HEK293T (cell line): ENCODE results near the gene GALM.

Source experiments
- ELF4 ChIP-seq: fragments of 450-650 bp; IDR thresholded peaks from 2 replicates; pipeline ENCODE4 v1.6.1; 2017; ENCODE audit warnings: antibody characterized with exemption
- FOXM1 ChIP-seq: fragments of 450-650 bp; IDR thresholded peaks from 2 replicates; pipeline ENCODE4 v1.6.1; 2017; ENCODE audit warnings: mild to moderate bottlenecking, borderline replicate concordance
- SP1 ChIP-seq: fragments of 450-650 bp; IDR thresholded peaks from 2 replicates; pipeline ENCODE4 v1.6.1; 2017
- ZNF384 ChIP-seq: fragments of 450-650 bp; IDR thresholded peaks from 2 replicates; pipeline ENCODE4 v1.6.1; 2016

DNA sequence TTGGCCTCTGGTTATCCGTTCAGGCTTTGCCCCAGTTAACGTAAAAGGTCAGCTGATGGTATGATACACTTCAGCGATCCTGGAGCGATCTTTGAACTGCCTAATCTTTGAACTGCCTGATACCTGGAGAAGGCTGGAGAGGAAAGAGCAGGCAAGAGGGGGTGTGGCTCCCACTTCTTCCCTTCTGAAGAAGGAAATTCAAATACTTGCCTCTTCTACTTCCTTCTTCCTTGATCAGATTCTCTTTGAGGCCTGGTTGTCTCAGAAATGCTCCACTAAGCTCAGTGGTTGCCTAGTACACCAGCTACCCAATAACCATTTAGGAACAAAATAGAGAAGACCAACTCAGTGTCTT, 619 bp downstream of the GALM start:
- TF ChIP-seq ELF4: no peak
- no peak for TF ChIP-seq FOXM1
- TF ChIP-seq SP1: no peak
- no peak for TF ChIP-seq ZNF384
